LNCAP (cell line): ENCODE data around the gene ESYT2.

Experiments
- TF ChIP-seq, protein P1 (sequence below): fragments of 450-650 bp; IDR thresholded peaks from 2 replicates; pipeline ENCODE4 v1.5.1; 2017; ENCODE audit warnings: mild to moderate bottlenecking

Gene ESYT2

DNA sequence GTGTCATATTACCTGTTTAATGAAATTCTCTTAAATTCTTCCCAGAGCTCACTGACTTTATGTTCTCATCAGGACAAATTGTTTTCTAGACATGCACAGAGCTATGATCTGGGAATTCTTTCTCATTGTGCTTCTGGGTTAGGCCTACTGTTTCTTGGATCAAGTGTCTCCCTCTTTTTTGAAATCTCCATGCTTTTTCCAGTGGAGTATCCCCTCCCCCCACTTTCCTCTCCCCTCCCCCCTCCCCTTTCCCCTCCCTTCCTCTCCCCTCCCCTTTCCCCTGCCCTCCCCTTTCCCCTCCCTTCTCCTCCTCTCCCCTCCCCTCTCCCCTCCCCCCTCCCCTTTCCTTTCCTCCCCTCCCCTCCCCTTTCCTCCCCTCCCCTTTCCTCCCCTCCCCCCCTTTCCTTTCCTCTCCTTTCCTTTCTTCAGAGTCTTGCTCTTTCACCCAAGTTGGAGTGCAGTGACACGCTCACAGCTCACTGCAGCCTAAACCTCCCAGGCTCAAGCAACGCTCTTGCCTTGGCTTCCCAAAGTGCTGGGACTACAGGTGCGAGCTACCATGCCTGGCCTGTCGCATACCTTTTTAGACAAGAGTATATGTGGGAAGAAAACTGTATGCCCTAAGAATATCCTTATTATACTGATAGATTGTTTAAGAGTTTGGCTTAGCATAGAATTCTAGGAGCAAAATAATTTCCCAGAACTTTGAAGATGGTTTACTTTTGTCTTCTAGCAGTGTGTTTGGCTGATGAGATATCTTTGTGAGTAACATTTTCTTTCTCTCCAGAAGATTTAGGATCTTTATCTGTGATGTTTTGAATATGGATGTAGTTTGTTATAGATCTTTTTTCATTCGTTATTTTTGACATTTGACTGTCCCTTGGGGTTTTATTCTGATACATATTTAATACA is 29.5 kb upstream of the ESYT2 start:
- TF ChIP-seq, protein P1, sequence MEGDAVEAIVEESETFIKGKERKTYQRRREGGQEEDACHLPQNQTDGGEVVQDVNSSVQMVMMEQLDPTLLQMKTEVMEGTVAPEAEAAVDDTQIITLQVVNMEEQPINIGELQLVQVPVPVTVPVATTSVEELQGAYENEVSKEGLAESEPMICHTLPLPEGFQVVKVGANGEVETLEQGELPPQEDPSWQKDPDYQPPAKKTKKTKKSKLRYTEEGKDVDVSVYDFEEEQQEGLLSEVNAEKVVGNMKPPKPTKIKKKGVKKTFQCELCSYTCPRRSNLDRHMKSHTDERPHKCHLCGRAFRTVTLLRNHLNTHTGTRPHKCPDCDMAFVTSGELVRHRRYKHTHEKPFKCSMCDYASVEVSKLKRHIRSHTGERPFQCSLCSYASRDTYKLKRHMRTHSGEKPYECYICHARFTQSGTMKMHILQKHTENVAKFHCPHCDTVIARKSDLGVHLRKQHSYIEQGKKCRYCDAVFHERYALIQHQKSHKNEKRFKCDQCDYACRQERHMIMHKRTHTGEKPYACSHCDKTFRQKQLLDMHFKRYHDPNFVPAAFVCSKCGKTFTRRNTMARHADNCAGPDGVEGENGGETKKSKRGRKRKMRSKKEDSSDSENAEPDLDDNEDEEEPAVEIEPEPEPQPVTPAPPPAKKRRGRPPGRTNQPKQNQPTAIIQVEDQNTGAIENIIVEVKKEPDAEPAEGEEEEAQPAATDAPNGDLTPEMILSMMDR = no peak

DNA sequence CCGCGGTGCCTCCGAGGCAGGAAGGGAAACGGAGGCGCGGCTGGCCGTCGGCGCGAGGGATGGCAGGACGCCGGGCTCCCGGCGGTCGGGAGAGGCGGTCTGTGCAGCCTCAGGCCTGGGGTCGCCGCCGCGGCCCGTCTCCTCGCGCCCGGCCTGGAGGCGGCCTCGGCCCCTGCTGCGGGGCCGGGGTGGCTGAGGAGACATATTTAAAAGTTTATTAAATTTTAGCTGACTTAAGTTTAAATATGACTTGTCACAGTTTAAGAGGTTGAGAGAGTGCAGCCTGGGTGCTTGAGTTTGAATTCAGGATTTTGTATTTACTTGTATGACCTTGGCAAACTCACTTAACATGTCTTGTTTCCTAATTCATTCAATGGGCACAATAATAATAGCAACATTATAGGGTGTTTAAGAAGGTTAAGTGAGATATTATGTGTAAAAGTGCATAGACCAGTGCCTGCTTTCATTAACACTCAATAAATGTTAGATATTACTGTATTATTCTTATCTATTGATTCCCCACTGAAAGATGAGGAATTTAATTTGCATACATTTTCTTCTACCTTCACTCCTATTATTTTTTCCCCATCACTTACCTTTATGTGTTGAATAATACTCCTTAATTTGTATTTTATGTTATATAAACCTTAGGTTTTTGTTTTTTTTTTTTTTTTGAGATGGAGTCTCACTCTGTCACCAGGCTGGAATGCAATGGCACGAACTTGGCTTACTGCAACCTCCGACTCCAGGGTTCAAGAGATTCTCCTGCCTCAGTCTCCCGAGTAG is 27.8 kb upstream of the ESYT2 start:
- TF ChIP-seq, protein P1 = no peak

- TF ChIP-seq, protein P1 = no peak
Measured at GRCh38 chr7:158854681-158855081, 25.4 kb upstream of the ESYT2 start.

GRCh38 chr7:158850545-158851102 is 21.3 kb upstream of the ESYT2 start:
- TF ChIP-seq, protein P1 = no peak

DNA sequence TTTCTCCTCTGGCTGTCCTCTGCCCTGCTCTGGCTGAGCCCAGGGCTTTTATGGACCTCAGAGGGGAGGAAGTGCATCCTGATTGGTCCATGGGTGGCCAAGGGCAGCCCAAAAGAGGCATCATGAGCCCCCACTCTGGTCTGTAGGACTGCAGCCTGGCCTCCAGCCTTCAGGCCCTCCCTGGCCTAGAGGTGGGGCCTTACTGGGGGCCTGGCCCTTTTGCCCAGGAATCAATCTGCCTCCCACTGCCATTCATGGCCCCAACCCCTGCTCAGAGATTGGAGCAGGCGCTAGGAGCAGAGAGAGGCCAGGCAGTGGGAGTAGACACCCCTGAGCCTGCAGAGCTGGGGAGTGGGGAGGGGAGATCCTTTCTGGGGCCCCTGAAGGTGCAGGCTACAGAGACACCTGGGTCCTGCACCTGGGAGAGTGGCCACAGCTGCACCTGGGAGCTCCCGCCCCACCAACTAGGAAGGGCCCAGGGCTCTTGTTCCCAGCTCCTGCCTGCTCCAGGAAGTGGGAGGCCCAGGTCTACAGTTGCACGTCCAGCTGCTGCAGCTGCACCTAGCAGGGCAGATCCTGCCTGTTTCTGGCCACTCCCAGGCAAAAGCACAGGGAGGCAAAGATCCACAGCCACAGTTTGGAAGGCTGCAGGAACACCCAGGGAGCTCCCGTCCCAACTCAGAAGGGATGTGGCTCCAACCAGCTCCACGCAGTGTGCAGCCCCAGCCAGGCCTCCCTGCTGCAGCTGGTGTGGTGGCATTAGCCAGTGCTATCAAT is 20.6 kb upstream of the ESYT2 start:
- TF ChIP-seq, protein P1 = no peak

DNA sequence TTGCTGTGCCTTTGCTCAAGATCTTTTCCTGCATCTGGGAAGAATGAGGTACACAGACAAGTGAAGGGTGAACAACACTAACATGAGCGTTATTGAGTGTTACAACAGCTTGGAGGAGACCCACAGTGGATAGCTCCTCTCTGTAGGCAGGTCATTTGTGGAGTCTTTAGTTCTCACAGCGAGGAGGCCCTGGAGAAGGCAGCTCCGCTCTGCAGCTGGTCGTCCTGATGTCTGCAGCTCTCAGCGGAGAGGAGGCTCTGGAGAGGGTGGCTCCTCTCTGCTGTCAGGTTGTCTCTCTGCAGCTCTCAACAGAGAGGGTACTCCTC is 20.1 kb upstream of the ESYT2 start:
- TF ChIP-seq, protein P1 = no peak

DNA sequence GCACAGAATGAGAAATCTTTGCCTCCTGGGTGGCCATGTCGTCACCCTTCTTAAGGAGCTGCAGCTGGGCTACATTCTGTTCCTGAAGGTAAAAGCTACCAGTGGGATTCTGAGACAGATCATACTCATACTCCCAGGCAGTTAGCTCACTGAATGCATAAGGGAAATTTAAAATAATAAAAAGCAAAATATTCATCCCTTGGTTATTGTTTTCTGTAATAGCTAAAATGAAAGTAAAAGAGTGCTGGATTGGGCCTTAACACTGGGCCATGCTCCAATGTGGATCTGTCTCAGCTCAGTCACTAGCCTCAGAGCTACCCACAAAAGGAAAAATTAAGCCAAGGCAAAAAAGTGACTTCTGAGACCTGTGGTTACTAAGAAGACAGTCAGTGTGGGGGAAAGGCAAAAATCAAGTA is 18.1 kb upstream of the ESYT2 start:
- TF ChIP-seq, protein P1 = no peak
